Activated CD4-positive, alpha-beta T cell treated with anti-CD3 and anti-CD28 coated beads, Interleukin-2, amount 50 U/mL, for 24 hours (primary cell): ENCODE results near the gene ABITRAM.
"Not testable (repeated sequence)": the region's sequence is repeated elsewhere in the genome, so short reads cannot be mapped to it uniquely, and the experiment has no call there.

Experiments
- DNase-seq, 2 donors: peaks; one replicate each; pipeline ENCODE4 v3.0.0-alpha.2; 2020; ENCODE audit warnings: low read depth in 1 of 2, low spot score in 1 of 2

ABITRAM gene

DNA sequence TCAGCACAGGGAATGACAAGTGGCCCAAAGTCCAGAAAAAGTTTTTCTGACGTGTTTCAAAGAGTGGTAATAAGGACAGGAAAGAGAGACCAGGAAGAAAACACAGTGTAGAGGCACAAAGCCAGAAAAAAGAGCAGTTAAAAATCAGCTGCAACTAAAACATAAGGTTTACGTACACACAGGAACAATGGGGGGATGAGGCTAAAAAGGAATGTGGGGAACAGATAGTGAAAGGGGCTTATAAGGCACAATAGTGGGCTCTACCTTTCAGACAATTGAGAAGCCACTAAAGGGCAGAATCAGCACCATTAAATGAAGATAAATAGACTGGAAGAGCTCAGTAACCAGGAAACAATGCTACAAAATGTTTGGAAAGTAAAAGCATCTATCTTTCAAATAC is 5.8 kb upstream of the ABITRAM start:
- DNase-seq: no peak

DNA sequence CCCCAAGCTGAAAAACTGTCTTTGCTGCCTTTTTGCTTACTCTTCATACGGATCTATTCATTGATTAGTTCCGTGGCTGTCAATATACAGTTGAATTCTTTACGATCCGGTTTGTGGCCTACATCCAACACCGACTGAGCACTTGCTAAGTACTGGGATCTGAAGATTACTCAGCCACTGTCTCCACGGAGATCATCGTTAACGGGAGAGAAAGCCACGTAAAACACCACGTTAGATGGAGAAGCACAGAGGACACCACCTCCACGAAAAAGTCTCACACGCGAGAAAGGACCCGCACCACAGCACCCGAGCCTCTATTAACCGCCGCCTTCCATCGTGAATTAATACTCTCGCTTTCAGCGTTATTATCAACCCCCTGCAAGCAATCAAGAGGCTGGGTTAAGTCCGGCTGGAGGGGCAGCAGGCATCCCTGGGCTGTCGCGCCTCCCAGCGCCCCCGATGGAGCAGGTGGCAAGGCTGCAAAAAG is 926 bp upstream of the ABITRAM start:
- no peak for DNase-seq

DNA sequence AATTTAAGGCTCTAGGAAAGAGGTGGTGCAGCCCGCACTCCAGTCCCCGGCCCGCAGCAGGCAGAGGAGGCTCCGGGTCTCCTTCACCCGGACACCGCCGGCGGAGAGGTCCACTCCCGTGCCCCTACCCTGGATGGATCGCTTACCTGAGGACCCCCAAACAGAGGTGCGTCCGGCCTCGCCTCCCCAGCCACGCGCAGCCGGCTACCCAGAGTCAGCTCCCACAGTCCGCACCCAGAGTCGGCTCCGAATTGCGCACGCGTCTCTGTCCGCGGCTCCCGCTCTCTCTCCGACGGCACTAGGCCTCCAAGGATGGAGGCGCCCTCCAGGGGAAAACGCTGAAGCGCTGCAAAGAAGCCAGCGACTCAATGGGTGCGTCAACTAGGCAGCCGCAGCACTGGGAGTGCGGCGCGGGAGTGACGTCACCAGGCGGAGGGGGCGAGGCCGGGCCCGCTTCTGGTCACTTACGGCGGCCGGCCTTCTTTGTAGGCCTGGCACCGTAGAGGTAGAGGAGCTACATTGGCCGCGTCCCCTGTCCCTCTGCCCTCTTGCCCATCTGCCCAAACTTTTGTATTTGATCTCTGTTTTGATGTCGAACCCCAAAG is 380 bp upstream of the ABITRAM start, which contains the start of gene ELP1:
TSS of gene ELP1 (minus strand) at position 407 of the 605 bp plus-strand sequence. CDS start 2,978 bp downstream, outside the sequence.
- DNase-seq: peak; percentile 88 to 89

DNA sequence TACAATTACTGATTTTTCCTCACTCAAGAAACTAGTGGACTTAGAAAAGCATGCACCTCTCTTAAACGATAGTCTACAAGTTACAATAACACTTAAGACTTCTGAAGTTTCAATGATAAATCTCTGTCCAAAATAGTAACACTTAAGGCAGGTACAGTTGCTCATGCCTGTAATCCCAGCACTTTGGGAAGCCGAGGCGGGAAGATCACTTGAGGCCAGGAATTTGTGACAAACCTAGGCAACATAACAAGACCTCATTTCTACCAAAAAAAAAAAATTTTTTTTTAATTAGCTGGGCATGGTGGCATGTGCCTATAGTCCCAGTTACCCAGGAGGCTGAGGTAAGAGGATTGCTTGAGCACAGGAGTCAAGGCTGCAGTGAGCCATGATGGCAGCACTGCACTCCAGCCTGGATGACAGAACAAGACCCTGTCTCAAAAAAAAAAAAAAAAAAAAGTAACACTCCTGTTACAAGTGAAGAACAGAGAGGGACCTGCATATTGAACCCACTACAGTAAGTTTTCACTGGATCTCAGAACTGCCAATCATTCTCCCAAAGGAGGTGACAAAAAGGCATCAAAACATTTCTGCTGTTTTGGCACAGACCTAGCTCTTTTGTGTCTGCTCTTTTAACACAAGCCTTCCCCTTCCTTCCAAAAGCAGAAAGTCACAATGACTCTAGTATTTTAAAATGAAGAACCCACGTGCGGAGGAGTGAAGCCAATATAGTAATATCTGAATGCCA is 3.5 kb downstream of the ABITRAM start:
- no peak for DNase-seq

DNA sequence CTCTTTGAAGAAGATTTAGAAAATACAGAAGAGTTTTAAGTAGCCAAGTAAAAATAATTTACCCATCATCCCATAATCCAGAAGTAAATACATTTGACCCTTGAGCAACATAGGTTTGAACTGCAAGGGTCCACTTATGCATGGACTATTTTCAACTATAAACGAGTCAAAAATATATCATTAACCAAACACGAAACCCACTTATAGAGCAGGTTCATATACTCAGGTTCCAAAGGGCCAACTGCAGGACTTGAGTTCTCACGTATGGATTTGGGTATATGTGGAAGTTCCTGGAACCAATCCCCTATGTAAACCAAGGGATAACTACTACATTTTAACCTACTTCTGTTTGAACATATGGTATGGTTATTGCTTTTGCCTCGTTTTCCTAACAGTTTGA is 5.8 kb downstream of the ABITRAM start:
- DNase-seq: no peak

DNA sequence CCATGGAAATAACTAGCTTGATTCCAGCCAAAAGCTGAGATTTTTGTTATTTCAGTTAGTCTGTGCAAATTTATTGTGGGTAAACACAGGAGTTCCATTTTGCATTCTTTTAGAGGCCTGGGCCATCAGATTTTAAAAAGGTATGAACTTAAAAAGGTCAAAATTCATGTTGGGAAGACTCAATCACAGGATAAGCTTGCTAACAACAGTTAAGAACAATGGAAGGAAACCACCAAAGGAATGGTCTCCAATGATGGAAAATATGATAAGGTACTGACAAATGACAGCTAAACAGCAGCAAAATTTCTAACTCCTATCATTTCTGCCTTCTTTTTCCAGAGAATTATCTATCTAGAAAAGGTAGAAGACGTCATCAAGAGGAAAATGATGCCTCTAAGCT is 16.0 kb downstream of the ABITRAM start:
- DNase-seq: no peak

DNA sequence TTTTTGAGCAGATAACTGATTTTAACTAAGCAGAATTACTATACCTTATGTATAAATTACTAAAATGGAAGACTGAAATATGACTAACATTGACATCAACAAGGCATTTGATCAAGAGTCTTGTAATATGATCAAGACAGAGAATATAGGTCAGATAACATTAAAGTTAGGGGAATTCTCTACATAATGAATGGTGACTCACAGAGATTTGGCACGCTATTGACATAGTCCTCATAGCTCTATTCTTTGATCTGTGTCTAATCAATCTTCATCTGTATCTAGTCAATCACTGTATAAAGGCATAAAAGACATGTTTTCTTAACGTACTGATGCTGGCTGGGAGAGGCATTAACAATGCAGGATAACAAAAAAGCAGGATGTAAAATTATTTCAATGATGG is 17.4 kb downstream of the ABITRAM start:
- no peak for DNase-seq

DNA sequence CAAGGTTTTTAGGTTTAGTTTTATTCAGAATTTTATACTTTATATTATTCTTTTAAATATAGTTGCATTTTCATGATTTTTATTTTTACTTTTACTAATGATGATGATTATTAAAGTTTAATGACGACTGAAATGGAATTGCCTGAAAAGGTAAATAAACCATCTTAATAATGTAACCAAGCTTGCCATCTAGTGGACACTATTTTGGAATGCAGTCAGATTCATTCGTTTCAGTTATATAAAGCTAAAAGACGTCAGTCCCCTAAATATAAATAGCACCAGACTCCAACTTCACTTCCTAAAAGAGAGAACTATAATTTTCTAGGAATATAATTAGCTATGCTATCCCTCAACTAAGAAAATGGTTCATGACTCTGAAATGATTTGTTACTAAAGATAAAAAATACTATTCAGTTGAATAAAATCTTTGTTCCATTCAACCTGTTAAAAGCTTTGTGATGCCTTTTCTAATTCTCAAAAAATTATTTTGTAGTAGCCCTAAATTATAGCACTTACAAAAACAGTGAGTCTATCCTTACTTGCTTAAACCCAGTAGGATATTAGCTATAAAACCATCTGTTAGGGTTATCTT is 19.9 kb downstream of the ABITRAM start:
- no peak for DNase-seq

DNA sequence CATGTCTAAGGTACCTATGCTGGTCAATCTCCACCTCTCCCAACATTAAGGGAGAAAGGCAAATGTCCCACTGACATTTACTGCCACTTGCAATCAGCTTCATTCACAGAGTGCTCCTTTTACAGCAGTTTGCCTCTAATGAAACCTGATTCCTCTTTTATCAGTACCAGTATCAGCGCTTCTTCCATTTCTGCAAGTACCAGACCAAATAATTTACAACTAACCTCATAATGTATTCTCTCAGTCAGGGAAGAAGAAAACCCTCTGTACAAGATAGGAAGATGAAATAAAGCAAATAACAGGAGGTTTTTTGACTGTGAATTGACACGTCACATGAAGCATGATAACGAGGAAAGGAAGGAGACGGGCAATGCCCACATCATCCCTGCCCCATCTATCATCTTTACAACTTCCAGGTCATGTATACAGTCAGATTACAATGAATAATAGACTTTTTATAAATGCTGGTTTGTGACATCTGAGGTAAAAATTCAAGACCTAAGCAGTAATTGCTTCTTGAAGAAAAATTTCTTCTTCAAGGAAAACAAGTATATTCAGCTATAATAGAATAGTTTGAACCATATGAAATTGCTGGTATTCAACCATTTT is 21.9 kb downstream of the ABITRAM start:
- no peak for DNase-seq

DNA sequence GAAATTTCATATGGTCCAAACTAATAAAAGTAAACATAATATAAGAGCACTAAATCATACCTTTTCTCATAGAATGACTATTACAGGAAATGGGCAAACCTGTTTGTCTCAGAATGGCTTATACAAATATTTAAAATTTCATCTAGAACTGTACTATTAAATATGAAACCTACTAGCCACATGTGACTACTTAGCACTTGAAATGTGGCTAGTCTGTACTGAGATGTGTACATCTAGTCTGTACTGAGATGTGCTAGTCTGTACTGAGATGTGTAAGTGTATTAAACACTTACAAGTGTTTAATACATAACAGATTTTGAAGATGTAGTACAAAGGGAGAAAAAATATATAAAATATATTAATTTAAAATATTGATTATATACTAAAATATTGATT is 22.4 kb downstream of the ABITRAM start:
- no peak for DNase-seq

DNA sequence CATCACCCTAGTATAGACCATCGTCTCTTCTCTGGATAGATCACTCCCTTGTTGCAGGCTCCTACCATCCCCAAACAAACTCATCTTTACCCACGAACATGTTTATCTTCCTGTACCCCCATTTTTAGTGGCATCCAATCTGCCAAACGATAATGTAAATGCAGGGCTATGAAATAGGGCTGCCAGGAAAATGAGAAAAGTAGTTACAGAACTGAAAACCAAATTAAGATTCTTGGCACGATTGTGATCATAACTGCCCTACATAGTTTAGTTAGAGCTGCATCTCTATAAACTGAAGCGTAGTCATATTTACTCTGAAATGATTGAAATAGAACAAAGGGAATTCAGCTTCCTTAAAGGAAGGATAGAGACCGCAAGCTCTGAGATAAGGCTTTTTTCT is 26.1 kb downstream of the ABITRAM start:
- no peak for DNase-seq

DNA sequence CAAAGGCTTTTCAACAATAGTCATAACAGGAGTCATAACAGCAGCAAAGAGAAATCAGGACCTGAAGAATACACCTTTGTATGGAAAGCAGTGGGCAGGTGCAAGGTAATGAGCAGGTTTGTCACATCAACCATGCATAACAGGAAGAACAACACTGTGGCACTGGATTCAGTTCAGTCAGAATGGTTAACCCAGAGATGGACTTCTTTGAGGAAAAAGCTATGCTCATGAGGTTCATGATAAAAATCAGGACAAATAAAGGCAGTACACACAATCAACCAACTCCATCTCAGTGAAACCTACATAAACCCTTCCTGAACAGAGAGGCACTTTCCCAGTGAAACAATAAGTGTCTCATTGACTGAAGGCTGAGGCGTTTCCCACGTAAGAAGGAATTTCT is 27.0 kb downstream of the ABITRAM start:
- no peak for DNase-seq

DNA sequence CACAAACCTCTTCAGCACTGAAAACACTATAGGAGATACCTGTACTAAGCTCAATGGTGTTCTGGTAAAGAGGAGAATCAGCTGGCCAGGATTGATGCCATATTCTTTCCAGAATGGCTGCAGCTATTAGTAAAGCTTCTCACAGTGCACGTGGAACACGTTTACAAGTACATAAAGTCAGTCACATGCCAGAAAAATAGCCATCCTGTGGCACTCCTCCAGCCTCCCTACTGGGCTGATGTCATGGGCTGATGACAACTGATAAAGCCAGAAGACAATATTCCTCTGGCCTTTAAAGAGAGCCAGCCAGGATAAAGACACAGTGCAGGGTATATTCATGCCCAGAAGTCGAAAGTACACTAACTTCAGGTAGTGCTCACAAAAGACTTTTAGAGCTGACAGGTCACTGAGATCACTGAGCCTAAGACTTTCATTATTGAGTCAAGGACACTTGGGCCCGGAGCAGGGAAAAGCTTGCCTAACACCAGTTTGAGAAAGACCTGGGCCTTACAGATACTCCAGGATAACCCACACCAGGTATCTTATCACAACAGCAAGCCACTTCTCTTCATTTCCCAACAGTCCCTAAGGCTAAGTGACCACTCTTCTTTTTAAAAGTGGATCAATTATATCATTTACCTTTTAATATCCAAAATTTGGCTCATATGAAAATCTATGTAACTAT is 29.4 kb downstream of the ABITRAM start:
- no peak for DNase-seq

DNA sequence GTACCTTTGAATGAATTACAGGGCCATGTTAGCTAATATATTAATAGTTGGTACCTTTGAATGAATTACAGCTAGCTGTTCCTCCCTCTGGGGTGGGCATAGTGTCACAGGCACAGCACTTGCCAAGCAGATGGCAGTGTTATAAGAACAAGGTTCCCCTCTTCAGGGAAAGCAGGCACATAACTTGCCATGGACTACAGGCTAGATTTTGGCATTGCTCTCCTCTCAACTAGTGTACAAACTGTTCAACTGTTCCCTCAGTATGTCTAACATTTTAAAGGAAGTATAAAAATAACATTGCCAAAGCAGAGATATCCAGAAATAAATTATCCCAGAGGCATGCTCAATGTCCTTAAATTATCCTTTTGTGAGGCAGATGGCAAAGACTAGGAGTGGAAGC is 33.7 kb downstream of the ABITRAM start:
- DNase-seq: no peak

DNA sequence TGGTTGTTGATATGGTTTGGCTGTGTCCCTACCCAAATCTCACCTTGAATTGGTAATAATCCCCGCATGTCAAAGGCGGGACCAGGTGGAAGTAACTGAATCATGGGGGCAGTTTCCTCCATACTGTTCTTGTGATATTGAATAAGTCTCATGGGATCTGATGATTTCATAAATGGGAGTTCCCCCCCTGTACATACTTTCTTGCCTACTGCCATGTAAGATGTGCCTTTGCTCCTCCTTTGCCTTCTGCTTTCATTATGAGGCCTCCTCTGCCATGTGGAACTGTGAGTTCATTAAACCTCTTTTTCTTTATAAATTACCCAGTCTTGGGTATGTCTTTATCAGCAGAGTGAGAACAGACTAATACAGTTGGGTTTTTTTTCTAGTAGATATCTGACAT is 37.2 kb downstream of the ABITRAM start:
- DNase-seq: not testable (repeated sequence)

DNA sequence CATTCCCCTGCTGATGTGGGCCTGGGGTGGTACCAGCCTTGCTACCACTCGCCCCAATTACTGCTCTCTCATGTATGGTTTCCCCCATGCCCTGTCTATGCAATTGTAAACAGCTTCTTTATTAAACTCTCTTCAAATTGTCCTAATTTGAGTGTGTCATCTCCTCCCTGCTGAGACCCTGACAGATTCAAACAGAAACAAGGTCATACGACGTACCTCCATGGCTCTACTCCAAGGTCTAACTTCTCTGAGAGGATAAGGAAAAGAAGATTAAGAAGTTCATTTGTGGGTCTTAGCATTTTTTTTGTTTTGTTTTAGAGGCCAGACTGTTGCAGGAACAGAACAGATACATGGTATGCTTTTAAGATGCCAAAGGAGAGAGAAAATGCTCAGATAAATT is 38.0 kb downstream of the ABITRAM start:
- DNase-seq: no peak

DNA sequence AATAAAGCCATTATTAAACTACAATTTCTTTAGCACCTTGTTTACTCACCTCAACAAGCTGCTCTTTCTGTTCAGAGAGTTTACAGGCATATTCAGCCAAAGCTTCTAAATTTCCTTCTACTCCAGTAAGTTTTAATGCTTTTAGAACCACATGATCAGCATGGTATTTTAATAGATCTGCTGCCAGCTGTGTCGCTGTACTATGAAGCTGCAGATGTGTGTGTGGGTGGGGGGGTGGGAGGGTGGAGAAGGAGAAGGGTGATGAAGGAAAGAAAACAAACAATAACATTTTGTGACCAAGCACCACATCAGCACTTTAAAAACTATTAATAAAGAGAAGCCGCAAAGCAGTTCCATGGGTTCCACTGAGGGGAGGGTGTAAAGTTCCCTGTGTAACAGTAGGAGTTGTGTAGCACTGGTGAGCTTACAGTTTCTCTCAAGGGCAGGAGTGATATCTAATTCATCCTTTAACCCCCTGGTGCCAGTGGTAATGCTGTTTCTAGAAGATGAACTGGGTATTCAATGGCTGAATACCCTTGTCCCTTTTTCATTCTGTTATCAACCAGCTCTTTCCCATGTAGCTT is 38.5 kb downstream of the ABITRAM start:
- no peak for DNase-seq

DNA sequence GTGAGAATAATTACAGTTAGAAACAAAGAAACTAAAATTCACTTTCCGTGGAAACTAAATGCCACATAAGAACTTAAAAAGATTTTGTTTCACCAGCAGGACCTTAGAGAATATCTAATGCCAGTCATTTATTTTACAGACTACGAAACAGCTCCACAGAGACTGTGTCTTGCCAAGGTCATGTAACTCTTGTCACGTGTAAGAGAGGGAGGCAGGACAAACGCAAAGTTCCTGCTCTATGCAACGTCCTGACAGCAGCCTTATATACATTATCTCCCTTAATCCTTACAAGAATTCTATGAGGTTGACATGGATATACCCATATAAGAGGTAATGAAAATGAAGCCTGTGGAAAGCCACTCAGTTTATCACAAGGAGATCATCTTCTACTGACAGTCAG is 39.7 kb downstream of the ABITRAM start:
- DNase-seq: no peak

DNA sequence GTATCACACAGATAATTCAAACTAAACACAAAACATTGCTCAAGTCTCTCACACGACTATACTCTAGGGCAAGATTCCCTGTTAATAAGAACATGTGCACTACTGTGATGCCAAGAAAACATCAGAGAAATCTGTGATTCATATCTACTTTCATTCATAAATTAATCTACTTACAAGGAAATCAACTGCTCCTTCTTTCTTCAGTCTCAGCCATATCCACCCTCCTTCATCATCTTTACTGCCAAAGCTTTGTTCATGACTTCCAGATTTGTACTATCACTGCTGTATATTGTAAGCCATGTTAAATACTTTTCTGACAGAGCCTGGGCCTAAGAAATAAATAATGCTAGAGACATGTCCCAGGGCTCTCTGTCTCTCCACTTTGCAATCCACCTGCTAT is 44.0 kb downstream of the ABITRAM start:
- DNase-seq: no peak

DNA sequence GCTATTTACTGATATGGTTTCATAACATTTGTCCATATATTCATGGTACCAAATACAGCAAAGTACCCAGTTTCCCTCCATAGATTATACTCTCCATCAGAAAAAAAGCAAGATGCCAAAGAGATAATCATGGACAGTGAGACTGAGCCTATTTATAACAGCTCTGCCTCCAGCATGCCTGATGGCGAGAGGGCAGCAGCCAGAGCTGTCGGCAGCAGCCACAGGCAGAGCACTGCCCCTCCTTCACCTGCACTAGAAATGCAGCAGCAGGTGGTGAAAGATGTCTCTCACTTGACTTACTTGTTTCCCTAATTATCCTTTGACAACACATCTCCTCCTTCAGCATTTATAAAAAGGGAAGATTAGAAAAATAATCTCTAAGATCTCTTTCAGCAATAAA is 46.7 kb downstream of the ABITRAM start:
- no peak for DNase-seq

DNA sequence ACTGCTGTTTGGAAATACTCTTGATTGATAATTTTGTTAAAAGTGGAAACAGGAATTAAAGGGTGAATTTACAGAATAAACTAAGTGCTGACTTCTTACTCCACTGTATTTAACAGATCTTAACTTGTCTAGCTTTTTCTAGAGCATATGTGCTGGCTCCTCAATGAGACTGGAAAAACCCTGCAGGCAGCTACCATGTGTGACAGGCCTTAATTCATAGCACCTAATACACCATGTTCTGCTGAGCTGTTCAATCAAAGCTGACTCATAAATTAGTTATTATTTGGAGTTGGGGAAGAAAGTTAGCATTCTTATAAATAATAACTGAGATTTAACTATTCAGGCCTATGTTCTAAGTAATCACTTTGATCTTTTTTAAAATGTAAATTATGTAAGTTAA is 49.7 kb downstream of the ABITRAM start:
- no peak for DNase-seq
